HFFc6 (cell line): ENCODE measurements around the gene SORCS2. TPM values are rescaled to one million over a fixed set of nuclear protein-coding genes. Genes with fewer than 3 reads are reported as not detected.

Experiments used
- DNase-seq: peaks from one replicate; pipeline ENCODE4 v3.0.0-alpha.2; 2018
- H3K27ac Mint-ChIP-seq: 2 replicates; pipeline ENCODE4 v1.8.0; 2020; ENCODE audit warnings: mild to moderate bottlenecking, mixed read lengths
- H3K27me3 Mint-ChIP-seq: 2 replicates; pipeline ENCODE4 v1.8.0; 2021; ENCODE audit warnings: mild to moderate bottlenecking, moderate library complexity, mixed read lengths; ENCODE audit not compliant: insufficient read depth
- H3K36me3 Mint-ChIP-seq: 2 replicates; pipeline ENCODE4 v1.8.0; 2021; ENCODE audit warnings: low read depth, mixed read lengths
- H3K4me1 Mint-ChIP-seq: 2 replicates; pipeline ENCODE4 v1.8.0; 2020; ENCODE audit warnings: low read depth, mixed read lengths
- H3K4me3 Mint-ChIP-seq: 2 replicates; pipeline ENCODE4 v1.8.0; 2020; ENCODE audit warnings: mild to moderate bottlenecking, moderate library complexity, mixed read lengths
- H3K9me3 Mint-ChIP-seq: 2 replicates; pipeline ENCODE4 v1.8.0; 2020; ENCODE audit warnings: mild to moderate bottlenecking, mixed read lengths
- total RNA-seq, 6 experiments: library from RNA; stranded (reverse); fragmentation: NEBNext Ultra II Directional; extraction: Animal tissue kit (Norgen Biotek cat#: 25700); gene quantifications; 2 replicates in 1 of 6; 3 replicates in 5 of 6; pipeline ENCODE4 v1.2.3, GENCODE V29; 2021
- TF ChIP-seq, protein P1 (sequence below): fragments of 200-600 bp; sonication (generic); IDR thresholded peaks from 2 replicates; pipeline ENCODE4 v1.5.0; 2021; ENCODE audit warnings: antibody characterized with exemption, mild to moderate bottlenecking

SORCS2 gene
- total RNA-seq, 6 experiments from 2014 or later, result 0.05 to 0.15 (median 0.12) TPM; not detected in 3

DNA sequence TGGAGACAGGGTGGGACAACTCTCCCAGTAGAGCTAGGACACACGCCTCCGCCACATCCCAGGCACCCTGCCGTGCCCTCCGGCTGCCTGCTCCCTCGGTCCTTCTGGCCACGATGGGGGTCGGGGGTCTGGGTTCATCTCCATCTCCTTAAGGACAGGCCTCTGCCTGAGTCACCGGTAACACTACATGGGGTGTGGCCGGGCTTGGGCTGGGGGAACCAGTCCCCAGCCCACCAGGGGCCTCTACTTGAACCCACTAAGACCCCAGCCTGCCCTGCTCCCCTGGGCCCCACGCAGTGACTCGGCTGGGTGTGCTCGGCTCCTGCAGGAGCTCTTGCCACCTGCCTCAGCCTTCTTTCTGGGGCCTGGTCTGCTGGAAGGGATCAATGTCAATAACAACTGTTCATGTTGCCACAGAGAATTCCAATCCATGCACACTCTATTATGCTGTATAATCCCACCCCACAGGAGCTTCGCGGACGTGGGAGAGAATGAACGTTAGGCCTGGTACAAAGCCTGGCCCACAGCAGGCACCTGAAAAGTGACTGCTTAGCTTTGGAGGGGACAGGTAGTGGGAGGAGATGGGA lies 420.1 kb downstream of the SORCS2 start:
- Mint-ChIP-seq H3K9me3 (no peaks in the 10 kb centered on the region), H3K4me3 (no peak overlapping the region), H3K27me3 (peaks cover 43% of the 10 kb centered on the region), H3K27ac (no peak overlapping the region), H3K4me1 (no peaks in the 10 kb centered on the region), H3K36me3 (no peaks in the 10 kb centered on the region)
- TF ChIP-seq, protein P1, sequence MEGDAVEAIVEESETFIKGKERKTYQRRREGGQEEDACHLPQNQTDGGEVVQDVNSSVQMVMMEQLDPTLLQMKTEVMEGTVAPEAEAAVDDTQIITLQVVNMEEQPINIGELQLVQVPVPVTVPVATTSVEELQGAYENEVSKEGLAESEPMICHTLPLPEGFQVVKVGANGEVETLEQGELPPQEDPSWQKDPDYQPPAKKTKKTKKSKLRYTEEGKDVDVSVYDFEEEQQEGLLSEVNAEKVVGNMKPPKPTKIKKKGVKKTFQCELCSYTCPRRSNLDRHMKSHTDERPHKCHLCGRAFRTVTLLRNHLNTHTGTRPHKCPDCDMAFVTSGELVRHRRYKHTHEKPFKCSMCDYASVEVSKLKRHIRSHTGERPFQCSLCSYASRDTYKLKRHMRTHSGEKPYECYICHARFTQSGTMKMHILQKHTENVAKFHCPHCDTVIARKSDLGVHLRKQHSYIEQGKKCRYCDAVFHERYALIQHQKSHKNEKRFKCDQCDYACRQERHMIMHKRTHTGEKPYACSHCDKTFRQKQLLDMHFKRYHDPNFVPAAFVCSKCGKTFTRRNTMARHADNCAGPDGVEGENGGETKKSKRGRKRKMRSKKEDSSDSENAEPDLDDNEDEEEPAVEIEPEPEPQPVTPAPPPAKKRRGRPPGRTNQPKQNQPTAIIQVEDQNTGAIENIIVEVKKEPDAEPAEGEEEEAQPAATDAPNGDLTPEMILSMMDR, result no peak
- no peak for DNase-seq

- no peak overlapping the region for H3K4me3 Mint-ChIP-seq
- no peaks in the 10 kb centered on the region for H3K4me1 Mint-ChIP-seq
- H3K27ac Mint-ChIP-seq, result no peak overlapping the region
- TF ChIP-seq, protein P1, result no peak
- no peaks in the 10 kb centered on the region for H3K36me3 Mint-ChIP-seq
- no peaks in the 10 kb centered on the region for H3K9me3 Mint-ChIP-seq
- H3K27me3 Mint-ChIP-seq, result peaks cover 30% of the 10 kb centered on the region
- DNase-seq, result no peak
These were observed 422.1 kb downstream of the SORCS2 start for GRCh38 chr4:7614350-7614949.

- H3K27ac Mint-ChIP-seq, result no peak overlapping the region
- H3K27me3 Mint-ChIP-seq, result peaks cover 18% of the 10 kb centered on the region
- DNase-seq, result no peak
- no peaks in the 10 kb centered on the region for H3K36me3 Mint-ChIP-seq
- H3K4me1 Mint-ChIP-seq, result no peaks in the 10 kb centered on the region
- no peak overlapping the region for H3K4me3 Mint-ChIP-seq
- H3K9me3 Mint-ChIP-seq, result no peaks in the 10 kb centered on the region
- TF ChIP-seq, protein P1, result no peak
These were observed 423.9 kb downstream of the SORCS2 start for GRCh38 chr4:7616193-7616592.

DNA sequence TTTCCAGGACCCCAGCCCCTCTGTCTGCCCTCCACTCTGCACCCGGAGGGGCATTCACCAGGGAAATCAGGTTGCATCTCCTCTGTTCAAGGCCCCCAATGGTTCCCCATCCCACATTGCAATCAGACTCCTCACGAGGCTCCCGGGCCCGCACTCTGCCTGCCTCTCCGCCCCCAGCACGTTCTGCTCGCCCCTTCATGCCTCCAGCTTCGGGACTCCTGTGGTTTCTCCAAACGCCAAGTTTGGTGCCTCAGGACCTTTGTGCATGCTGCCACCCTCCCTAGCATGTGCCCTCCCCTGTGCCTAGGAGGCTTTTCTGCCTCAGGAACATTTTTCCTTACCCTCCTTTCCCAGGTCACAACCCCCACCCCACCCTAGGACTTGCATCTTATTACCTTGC lies 426.0 kb downstream of the SORCS2 start:
- Mint-ChIP-seq H3K4me3 (no peak overlapping the region), H3K4me1 (no peaks in the 10 kb centered on the region), H3K27me3 (peaks cover 23% of the 10 kb centered on the region), H3K9me3 (no peaks in the 10 kb centered on the region), H3K36me3 (no peaks in the 10 kb centered on the region), H3K27ac (no peak overlapping the region)
- TF ChIP-seq, protein P1, result no peak
- DNase-seq, result no peak

DNA sequence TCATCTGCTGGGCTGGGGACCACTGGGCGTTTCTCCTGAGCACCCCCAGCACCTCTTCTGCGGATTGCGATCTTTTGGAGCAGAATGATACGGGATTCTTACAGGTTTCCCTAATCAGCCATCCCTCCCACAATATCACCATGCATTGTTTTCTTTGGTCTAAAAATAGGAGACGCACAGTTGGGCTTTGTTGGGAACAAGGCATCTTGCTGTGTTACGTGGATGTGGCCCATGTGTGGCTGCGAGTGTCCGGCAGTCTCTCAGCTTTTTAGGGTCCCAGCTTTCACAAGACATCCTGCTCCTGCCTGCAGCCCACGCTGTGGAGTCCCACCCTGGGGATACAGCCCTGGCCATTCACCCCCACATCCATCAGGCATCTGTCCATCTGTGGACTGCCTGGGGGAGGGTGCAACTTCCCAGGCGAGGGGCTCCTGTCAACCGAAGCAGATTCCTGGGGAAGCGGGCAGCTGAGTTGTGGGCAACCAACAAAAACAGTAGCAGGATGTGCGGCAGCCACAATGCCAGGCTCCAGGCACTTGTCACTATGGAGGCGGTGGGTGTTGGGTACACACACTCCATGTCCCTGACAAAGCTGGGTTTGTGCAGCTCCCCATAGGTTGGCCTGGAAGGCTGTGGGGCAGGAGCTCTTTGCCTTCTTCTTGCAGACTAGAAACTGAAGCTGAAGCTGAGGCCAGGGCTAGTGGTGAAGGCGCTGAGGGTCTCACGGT lies 427.9 kb downstream of the SORCS2 start:
- no peak overlapping the region for H3K27ac Mint-ChIP-seq
- no peak for DNase-seq
- TF ChIP-seq, protein P1, result no peak
- peaks cover 23% of the 10 kb centered on the region for H3K27me3 Mint-ChIP-seq
- H3K4me1 Mint-ChIP-seq, result peaks cover 11% of the 10 kb centered on the region
- no peaks in the 10 kb centered on the region for H3K36me3 Mint-ChIP-seq
- no peaks in the 10 kb centered on the region for H3K9me3 Mint-ChIP-seq
- H3K4me3 Mint-ChIP-seq, result no peak overlapping the region
